GM10266 (cell line): ENCODE measurements around the gene AGXT.

ENCODE experiments used
- DNase-seq: peaks from one replicate; pipeline ENCODE4 v3.0.0; 2012; ENCODE audit errors: extremely low spot score
- CTCF ChIP-seq: IDR thresholded peaks from 2 replicates; pipeline ENCODE4 v1.5.1; 2012; ENCODE audit warnings: mild to moderate bottlenecking, low read depth; ENCODE audit not compliant: control insufficient read depth, insufficient read depth; ENCODE audit errors: missing control alignments

AGXT gene

GRCh38 chr2:240917009-240917683 lies 48.5 kb downstream of the AGXT start:
- no peak for TF ChIP-seq CTCF
- no peak for DNase-seq

- DNase-seq = no peak
Observed at GRCh38 chr2:240917684-240918257, 49.1 kb downstream of the AGXT start.

GRCh38 chr2:240918258-240919091 lies 49.9 kb downstream of the AGXT start:
- DNase-seq = no peak
- no peak for TF ChIP-seq CTCF

More at GRCh38 chr2:240917684-240918257, 49.1 kb downstream of the AGXT start:
- TF ChIP-seq CTCF = no peak

GRCh38 chr2:240919161-240919781 lies 50.6 kb downstream of the AGXT start:
- no peak for DNase-seq
- no peak for TF ChIP-seq CTCF

- TF ChIP-seq CTCF = no peak
Observed at GRCh38 chr2:240919786-240920782, 51.5 kb downstream of the AGXT start.

GRCh38 chr2:240920783-240921231 lies 52.2 kb downstream of the AGXT start:
- DNase-seq = no peak
- no peak for TF ChIP-seq CTCF

More at GRCh38 chr2:240919786-240920782, 51.5 kb downstream of the AGXT start:
- DNase-seq = no peak
